K562 (cell line): Measurements from ENCODE around the gene CASP6. TPM values are rescaled to one million over a fixed set of nuclear protein-coding genes. Genes with fewer than 3 reads are reported as not detected.

ENCODE experiments used
- DIDO1 ChIP-seq: fragments of 450-650 bp; IDR thresholded peaks from 2 replicates; pipeline ENCODE4 v1.6.1; 2016; ENCODE audit warnings: low read depth, missing biosample characterization, missing genetic modification characterization
- FOSL1 ChIP-seq: fragments of 200-800 bp; sonication (Bioruptor generic); conservative IDR thresholded peaks from 2 replicates; pipeline ENCODE4 v1.6.1; 2016; ENCODE audit warnings: missing genetic modification characterization, missing compliant biosample characterization
- KAT8 ChIP-seq: fragments of 450-650 bp; IDR thresholded peaks from 2 replicates; pipeline ENCODE4 v1.6.1; 2016; ENCODE audit warnings: low read depth, mild to moderate bottlenecking
- MIER1 ChIP-seq: fragments of 450-650 bp; IDR thresholded peaks from 2 replicates; pipeline ENCODE4 v1.6.1; 2016; ENCODE audit warnings: antibody characterized with exemption, mild to moderate bottlenecking, low read depth
- POLR2H ChIP-seq: IDR thresholded peaks from 2 replicates; pipeline ENCODE4 v1.6.1; 2016; ENCODE audit warnings: missing genetic modification characterization, low read depth, mild to moderate bottlenecking, control low read depth, missing compliant biosample characterization, moderate library complexity
- RNF2 ChIP-seq: sonication (generic); IDR thresholded peaks from 2 replicates; pipeline ENCODE4 v1.6.1; 2016
- SREBF1 ChIP-seq: fragments of 150-350 bp; IDR thresholded peaks from 2 replicates; pipeline ENCODE4 v1.6.1; 2014; ENCODE audit warnings: antibody characterized with exemption, low read depth, low read length, borderline replicate concordance
- XRCC5 ChIP-seq: fragments of 200-400 bp; formaldehyde crosslinking; IDR thresholded peaks from 2 replicates; pipeline ENCODE4 v1.6.1; 2017; ENCODE audit warnings: low read depth, mild to moderate bottlenecking, low read length
- ZBTB40 ChIP-seq, 2 experiments: fragments of 450-650 bp in 1 of 2; sonication (generic) in 1 of 2; formaldehyde crosslinking in 1 of 2; IDR thresholded peaks; 2 replicates each; pipeline versions ENCODE4 v1.7.1 to v1.9.0; 2016 to 2022; ENCODE audit warnings: inconsistent platforms in 1 of 2, mild to moderate bottlenecking in 1 of 2, missing genetic modification reagents in 1 of 2
- ZNF398 ChIP-seq: fragments of 250-450 bp; sonication (Bioruptor Pico); IDR thresholded peaks from 2 replicates; pipeline ENCODE4 v1.8.0; 2021; ENCODE audit warnings: moderate library complexity, mild to moderate bottlenecking, inconsistent platforms
- ZNF639 ChIP-seq, 2 experiments: fragments of 200-800 bp in 1 of 2; sonication (Bioruptor generic) in 1 of 2; sonication (generic) in 1 of 2; formaldehyde crosslinking in 1 of 2; IDR thresholded peaks in 1 of 2; conservative IDR thresholded peaks in 1 of 2; 2 replicates each; pipeline versions ENCODE4 v1.5.0 to v1.6.1; 2016 to 2020; ENCODE audit warnings: missing compliant biosample characterization in 1 of 2, missing genetic modification characterization in 1 of 2, missing genetic modification reagents in 1 of 2
- ZZZ3 ChIP-seq: fragments of 450-650 bp; IDR thresholded peaks from 2 replicates; pipeline ENCODE4 v1.6.1; 2016; ENCODE audit warnings: antibody characterized with exemption, mild to moderate bottlenecking, moderate library complexity
- polyA plus RNA-seq, 8 experiments: library from polyadenylated mRNA; depleted of rRNA in 4 of 8; stranded (reverse) in 5 of 8; unstranded in 3 of 8; fragments of >200 nt; fragmentation: Nextera tagmentation in 2 of 8; fragmentation: Illumina TruSeq in 1 of 8; extraction: Ambion mirVana in 2 of 8; extraction: Trizol in 1 of 8; gene quantifications; 2 replicates each; pipeline versions ENCODE4 v1.2.1 to v1.2.3, GENCODE V29; 2011 to 2014; ENCODE audit warnings: inconsistent platforms in 1 of 8, missing spikeins in 1 of 8
- total RNA-seq, 7 experiments: library from RNA; depleted of rRNA in 6 of 7; stranded (reverse); fragments of >200 nt in 6 of 7; fragmentation: Illumina TruSeq in 2 of 7; extraction: Trizol in 2 of 7; gene quantifications; 2 replicates each; pipeline versions ENCODE4 v1.2.1 to v1.2.3, GENCODE V29; 2011 to 2021; ENCODE audit warnings: low replicate concordance in 1 of 7

The CASP6 gene
- total and polyA plus RNA-seq, 9 of the 15 experiments (the other 6 are each of a cell fraction or from before 2014, with no cell fraction given): 20.8 to 72.7 (median 39.1) TPM

GRCh38 chr4:109729718-109730618 lies 26.7 kb upstream of the CASP6 start, which contains the start of gene PLA2G12A (continued):
- no peak for TF ChIP-seq ZNF398
- TF ChIP-seq KAT8: no peak
- TF ChIP-seq POLR2H (tag): no peak
- TF ChIP-seq RNF2: no peak
- TF ChIP-seq SREBF1: no peak
- TF ChIP-seq ZNF639 (CRISPR knock-in tag; conservative IDR thresholded peaks at IDR 0.05 in 1 of 2, IDR thresholded peaks at IDR 0.05 in 1 of 2): no peak
- no peak for TF ChIP-seq MIER1
- peak; percentile 82 for TF ChIP-seq XRCC5
- no peak; the same call in 1 of the 2 replicates for TF ChIP-seq ZBTB40 (IDR thresholded peaks at IDR 0.05)
- no peak for TF ChIP-seq ZBTB40 (CRISPR knock-in tag; IDR thresholded peaks at IDR 0.05)
- no peak for TF ChIP-seq FOSL1 (tag)
- TF ChIP-seq ZZZ3: no peak
- TF ChIP-seq DIDO1 (tag): no peak
